Panc1 (cell line): ENCODE measurements around the gene MEGF9. TPM values are rescaled to one million over a fixed set of nuclear protein-coding genes. Genes with fewer than 3 reads are reported as not detected.

ENCODE experiments used
- ATAC-seq: fragments of 200-7000 bp; cut with Tn5 transposase; 2 replicates; pipeline ENCODE4 v1.9.1; 2020; ENCODE audit warnings: mild to moderate bottlenecking, moderate library complexity
- BruUV-seq: library from RNA; stranded (reverse); fragments of 400-500 nt; replicated peaks from 2 replicates; lab custom pipeline; 2021; lab: Mats Ljungman, UMichigan
- CTCF ChIA-PET: fragments of 300-600 bp; sonication (Branson Sonifier 250); formaldehyde crosslinking; loops from one replicate; lab custom pipeline; 2022; ENCODE audit warnings: antibody characterized with exemption; lab: Charles Lee
- POLR2A ChIA-PET: fragments of 300-600 bp; sonication (Branson Sonifier 250); formaldehyde crosslinking; loops from one replicate; lab custom pipeline; 2022; ENCODE audit warnings: antibody characterized with exemption; lab: Charles Lee
- DNase-seq: peaks from one replicate; pipeline ENCODE4 v3.0.0-alpha.2; 2010; ENCODE audit warnings: low read depth, low spot score
- H3K27ac ChIP-seq: 2 replicates; pipeline ENCODE4 v1.5.1; 2011; ENCODE audit warnings: mild to moderate bottlenecking, low read length, inconsistent platforms
- H3K27me3 ChIP-seq: fragments of 200-500 bp; sonication (Bioruptor generic); 2 replicates; pipeline ENCODE4 v1.6.0; 2014; ENCODE audit warnings: low read length, inconsistent platforms; ENCODE audit not compliant: control insufficient read depth, insufficient read depth
- H3K36me3 ChIP-seq: fragments of 200-500 bp; sonication (Bioruptor generic); 2 replicates; pipeline ENCODE4 v1.5.1; 2014; ENCODE audit warnings: inconsistent platforms, mild to moderate bottlenecking, low read length, moderate library complexity; ENCODE audit not compliant: control insufficient read depth, insufficient read depth
- H3K4me1 ChIP-seq: 2 replicates; pipeline ENCODE4 v1.5.1; 2011; ENCODE audit warnings: inconsistent platforms, mild to moderate bottlenecking, low read length, moderate library complexity; ENCODE audit not compliant: control insufficient read depth, insufficient read depth
- H3K4me3 ChIP-seq, 2 experiments: 2 replicates each; pipeline ENCODE4 v1.5.1; 2011 to 2012; ENCODE audit warnings: low read depth in 2 of 2, low read length in 2 of 2, mild to moderate bottlenecking in 2 of 2, inconsistent platforms in 1 of 2, moderate library complexity in 1 of 2
- H3K9me3 ChIP-seq: fragments of 200-500 bp; sonication (Bioruptor generic); 2 replicates; pipeline ENCODE4 v1.5.1; 2014; ENCODE audit warnings: low read depth, mild to moderate bottlenecking, inconsistent platforms, low read length, moderate library complexity; ENCODE audit not compliant: control insufficient read depth, insufficient read depth
- POLR2AphosphoS5 ChIP-seq: IDR thresholded peaks from 2 replicates; pipeline ENCODE4 v1.6.1; 2012; ENCODE audit warnings: mild to moderate bottlenecking, low read depth, low read length, moderate library complexity
- SIN3A ChIP-seq: IDR thresholded peaks from 2 replicates; pipeline ENCODE4 v1.6.1; 2012; ENCODE audit warnings: low read depth, mild to moderate bottlenecking, low read length, moderate library complexity, borderline replicate concordance; ENCODE audit not compliant: insufficient read depth
- TCF7L2 ChIP-seq: IDR thresholded peaks from 2 replicates; pipeline ENCODE4 v1.6.1; 2011; ENCODE audit warnings: mild to moderate bottlenecking, low read depth, low read length, inconsistent platforms
- in situ Hi-C: cut with HindIII; loops from 2 replicates; pipeline ENCODE4 v1.10.0; 2016; ENCODE audit warnings: low sequenced_read_pairs, low pct_unique_long_range_greater_than_20kb
- intact Hi-C: fragments of 100-400 bp; cut with micrococcal nuclease; formaldehyde crosslinking; loops from one replicate; pipeline ENCODE4 v1.10.0; 2022; ENCODE audit not compliant: unreplicated experiment
- total RNA-seq: library from RNA; stranded (reverse); gene quantifications from one replicate; pipeline ENCODE4 v1.2.1, GENCODE V29; 2021; ENCODE audit not compliant: unreplicated experiment
- TF ChIP-seq, protein P1 (sequence below): fragments of 450-650 bp; IDR thresholded peaks from 2 replicates; pipeline ENCODE4 v1.5.1; 2017; ENCODE audit warnings: mild to moderate bottlenecking
- TF ChIP-seq, protein P2 (sequence below), 2 experiments: IDR thresholded peaks; 2 replicates each; pipeline ENCODE4 v1.6.1; 2011 to 2012; ENCODE audit warnings: low read depth in 2 of 2, control low read depth in 1 of 2, low read length in 1 of 2, mild to moderate bottlenecking in 1 of 2, moderate library complexity in 1 of 2; ENCODE audit not compliant: insufficient read depth in 1 of 2

The MEGF9 gene
- total RNA-seq, 1 experiment from 2014 or later = 6.3 TPM

DNA sequence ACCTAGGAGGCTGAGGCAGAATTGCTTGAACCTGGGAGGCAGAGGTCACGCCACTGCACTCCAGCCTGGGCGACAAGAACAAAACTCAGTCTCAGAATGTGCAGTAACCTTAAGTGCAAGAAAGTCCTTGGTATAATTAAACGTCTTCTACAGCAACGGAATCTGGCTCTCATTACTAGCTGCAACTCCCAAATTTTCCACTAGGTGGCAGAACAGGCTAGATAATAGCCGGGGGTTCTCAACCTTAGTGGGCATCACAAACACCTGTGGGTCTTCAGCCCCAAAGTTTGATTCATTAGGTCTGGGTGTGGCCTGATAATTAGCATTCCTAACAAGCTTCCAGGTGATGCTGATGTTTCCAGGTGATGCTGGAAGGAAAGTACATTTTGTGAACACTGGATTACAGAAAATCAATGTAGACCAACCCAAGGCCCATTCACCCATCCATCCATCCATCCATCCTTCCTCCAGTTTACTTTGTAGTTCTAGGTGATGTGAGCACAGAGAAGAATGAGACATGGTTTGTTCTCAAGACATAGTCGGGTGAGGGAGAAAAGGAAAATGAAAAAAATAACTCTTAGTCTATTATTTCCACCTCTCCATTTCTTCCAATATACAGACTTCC lies 41.7 kb upstream of the MEGF9 start:
- H3K4me3 ChIP-seq = no peak overlapping the region
- H3K36me3 ChIP-seq = no peaks in the 10 kb centered on the region
- in situ Hi-C loops = no loop called here
- DNase-seq = peak; percentile 28
- no peaks in the 10 kb centered on the region for H3K27me3 ChIP-seq
- BruUV-seq = no TSS peak
- intact Hi-C loops = loop anchor here (2.0 kb wide), 1 partner anchor 181 kb away; no protein-coding TSS in a partner anchor
- no peaks in the 10 kb centered on the region; the same call in 1 of the 2 replicates for H3K4me1 ChIP-seq
- TF ChIP-seq, protein P1, sequence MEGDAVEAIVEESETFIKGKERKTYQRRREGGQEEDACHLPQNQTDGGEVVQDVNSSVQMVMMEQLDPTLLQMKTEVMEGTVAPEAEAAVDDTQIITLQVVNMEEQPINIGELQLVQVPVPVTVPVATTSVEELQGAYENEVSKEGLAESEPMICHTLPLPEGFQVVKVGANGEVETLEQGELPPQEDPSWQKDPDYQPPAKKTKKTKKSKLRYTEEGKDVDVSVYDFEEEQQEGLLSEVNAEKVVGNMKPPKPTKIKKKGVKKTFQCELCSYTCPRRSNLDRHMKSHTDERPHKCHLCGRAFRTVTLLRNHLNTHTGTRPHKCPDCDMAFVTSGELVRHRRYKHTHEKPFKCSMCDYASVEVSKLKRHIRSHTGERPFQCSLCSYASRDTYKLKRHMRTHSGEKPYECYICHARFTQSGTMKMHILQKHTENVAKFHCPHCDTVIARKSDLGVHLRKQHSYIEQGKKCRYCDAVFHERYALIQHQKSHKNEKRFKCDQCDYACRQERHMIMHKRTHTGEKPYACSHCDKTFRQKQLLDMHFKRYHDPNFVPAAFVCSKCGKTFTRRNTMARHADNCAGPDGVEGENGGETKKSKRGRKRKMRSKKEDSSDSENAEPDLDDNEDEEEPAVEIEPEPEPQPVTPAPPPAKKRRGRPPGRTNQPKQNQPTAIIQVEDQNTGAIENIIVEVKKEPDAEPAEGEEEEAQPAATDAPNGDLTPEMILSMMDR = peak; percentile 81
- TF ChIP-seq, protein P2, sequence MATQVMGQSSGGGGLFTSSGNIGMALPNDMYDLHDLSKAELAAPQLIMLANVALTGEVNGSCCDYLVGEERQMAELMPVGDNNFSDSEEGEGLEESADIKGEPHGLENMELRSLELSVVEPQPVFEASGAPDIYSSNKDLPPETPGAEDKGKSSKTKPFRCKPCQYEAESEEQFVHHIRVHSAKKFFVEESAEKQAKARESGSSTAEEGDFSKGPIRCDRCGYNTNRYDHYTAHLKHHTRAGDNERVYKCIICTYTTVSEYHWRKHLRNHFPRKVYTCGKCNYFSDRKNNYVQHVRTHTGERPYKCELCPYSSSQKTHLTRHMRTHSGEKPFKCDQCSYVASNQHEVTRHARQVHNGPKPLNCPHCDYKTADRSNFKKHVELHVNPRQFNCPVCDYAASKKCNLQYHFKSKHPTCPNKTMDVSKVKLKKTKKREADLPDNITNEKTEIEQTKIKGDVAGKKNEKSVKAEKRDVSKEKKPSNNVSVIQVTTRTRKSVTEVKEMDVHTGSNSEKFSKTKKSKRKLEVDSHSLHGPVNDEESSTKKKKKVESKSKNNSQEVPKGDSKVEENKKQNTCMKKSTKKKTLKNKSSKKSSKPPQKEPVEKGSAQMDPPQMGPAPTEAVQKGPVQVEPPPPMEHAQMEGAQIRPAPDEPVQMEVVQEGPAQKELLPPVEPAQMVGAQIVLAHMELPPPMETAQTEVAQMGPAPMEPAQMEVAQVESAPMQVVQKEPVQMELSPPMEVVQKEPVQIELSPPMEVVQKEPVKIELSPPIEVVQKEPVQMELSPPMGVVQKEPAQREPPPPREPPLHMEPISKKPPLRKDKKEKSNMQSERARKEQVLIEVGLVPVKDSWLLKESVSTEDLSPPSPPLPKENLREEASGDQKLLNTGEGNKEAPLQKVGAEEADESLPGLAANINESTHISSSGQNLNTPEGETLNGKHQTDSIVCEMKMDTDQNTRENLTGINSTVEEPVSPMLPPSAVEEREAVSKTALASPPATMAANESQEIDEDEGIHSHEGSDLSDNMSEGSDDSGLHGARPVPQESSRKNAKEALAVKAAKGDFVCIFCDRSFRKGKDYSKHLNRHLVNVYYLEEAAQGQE (IDR thresholded peaks at IDR 0.05; ENCODE audit: insufficient read depth in 1 of 2, low read depth in 2 of 2, low read length in 1 of 2) = no peak
- no peak for TF ChIP-seq SIN3A
- no peak for TF ChIP-seq POLR2AphosphoS5
- TF ChIP-seq TCF7L2 = no peak
- H3K27ac ChIP-seq = no peak overlapping the region
- CTCF ChIA-PET = interaction anchor here (0.7 kb wide), 1 partner anchor 10 kb away, joined by 3 read pairs; no protein-coding TSS in a partner anchor
- peak; percentile 63; the same call in 1 of the 2 replicates for ATAC-seq
- POLR2A ChIA-PET = no interaction called here
- no peaks in the 10 kb centered on the region for H3K9me3 ChIP-seq

DNA sequence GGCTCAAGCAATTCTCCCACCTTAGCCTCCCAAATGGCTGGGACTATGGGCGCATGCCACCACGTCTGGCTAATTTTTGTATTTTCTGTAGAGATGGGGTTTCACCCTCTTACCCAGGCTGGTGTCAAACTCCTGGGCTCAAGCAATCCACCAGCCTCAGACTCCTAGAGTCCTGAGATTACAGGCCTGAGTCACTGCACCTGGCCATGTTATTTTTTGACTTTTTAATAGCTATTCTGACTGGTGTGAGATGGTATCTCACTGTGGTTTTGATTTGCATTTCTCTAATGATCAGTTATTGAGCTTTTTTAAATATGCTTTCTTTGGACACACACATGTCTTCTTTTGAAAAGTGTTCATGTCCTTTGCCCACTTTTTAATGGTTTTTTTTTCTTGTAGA lies 40.8 kb upstream of the MEGF9 start:
- Histone ChIP-seq H3K36me3 (no peaks in the 10 kb centered on the region), H3K27ac (no peak overlapping the region), H3K9me3 (no peaks in the 10 kb centered on the region), H3K4me3 (no peak overlapping the region), H3K4me1 (no peaks in the 10 kb centered on the region; the same call in 1 of the 2 replicates), H3K27me3 (no peaks in the 10 kb centered on the region)
- in situ Hi-C loops (no loop called here), intact Hi-C loops (no loop called here)
- BruUV-seq = no TSS peak
- POLR2A ChIA-PET = no interaction called here
- CTCF ChIA-PET = interaction anchor here (0.7 kb wide), 2 partner anchors 11 to 135 kb away, joined by 3 to 5 read pairs; no protein-coding TSS in a partner anchor
- no peak for TF ChIP-seq POLR2AphosphoS5
- no peak for TF ChIP-seq SIN3A
- TF ChIP-seq TCF7L2 = no peak
- TF ChIP-seq, protein P1 = no peak
- TF ChIP-seq, protein P2 (IDR thresholded peaks at IDR 0.05; ENCODE audit: insufficient read depth in 1 of 2, low read depth in 2 of 2, low read length in 1 of 2) = no peak
- DNase-seq = no peak
- no peak for ATAC-seq
